Tibial artery (tissue), 4 donors: ENCODE data around the gene DLG1.

Experiments
- DNase-seq, 2 donors: peaks; one replicate each; pipeline ENCODE4 v3.0.0-alpha.2; 2019
- H3K27ac ChIP-seq, 2 donors: fragments of 200-600 bp; sonication (generic) in 1 of 2; 1 replicate in 1 of 2; 2 replicates in 1 of 2; pipeline ENCODE4 v1.5.1; 2018 to 2019; ENCODE audit warnings: mild to moderate bottlenecking in 1 of 2
- H3K27me3 ChIP-seq, 2 donors: fragments of 200-600 bp; sonication (generic) in 1 of 2; one replicate each; pipeline versions ENCODE4 v1.5.1 to v1.6.0; 2016 to 2019
- H3K36me3 ChIP-seq, 3 donors: fragments of 200-600 bp; sonication (generic) in 2 of 3; one replicate each; pipeline ENCODE4 v1.5.1; 2016 to 2019; ENCODE audit warnings: mild to moderate bottlenecking in 2 of 3
- H3K4me1 ChIP-seq, 4 donors: fragments of 200-600 bp; sonication (generic) in 2 of 4; 1 replicate in 3 of 4; 2 replicates in 1 of 4; pipeline ENCODE4 v1.5.1; 2016 to 2019
- H3K4me3 ChIP-seq, 2 donors: fragments of 200-600 bp; sonication (generic) in 1 of 2; 1 replicate in 1 of 2; 2 replicates in 1 of 2; pipeline ENCODE4 v1.5.1; 2018 to 2019; ENCODE audit warnings: mild to moderate bottlenecking in 2 of 2
- H3K9me3 ChIP-seq, 3 donors: fragments of 200-600 bp; sonication (generic) in 1 of 3; one replicate each; pipeline ENCODE4 v1.5.1; 2016 to 2019
- CTCF ChIP-seq, 2 experiments: fragments of 200-600 bp in 1 of 2; fragments of 450-650 bp in 1 of 2; IDR thresholded peaks; one replicate each; pipeline ENCODE4 v1.5.1; 2017 to 2019; ENCODE audit warnings: antibody characterized with exemption in 2 of 2, mild to moderate bottlenecking in 1 of 2, moderate library complexity in 1 of 2
- intact Hi-C: fragments of 100-400 bp; cut with DNase I; formaldehyde crosslinking; loops from one replicate; pipeline ENCODE4 v1.15.0; 2023; ENCODE audit warnings: low total_unique reads

The DLG1 gene

DNA sequence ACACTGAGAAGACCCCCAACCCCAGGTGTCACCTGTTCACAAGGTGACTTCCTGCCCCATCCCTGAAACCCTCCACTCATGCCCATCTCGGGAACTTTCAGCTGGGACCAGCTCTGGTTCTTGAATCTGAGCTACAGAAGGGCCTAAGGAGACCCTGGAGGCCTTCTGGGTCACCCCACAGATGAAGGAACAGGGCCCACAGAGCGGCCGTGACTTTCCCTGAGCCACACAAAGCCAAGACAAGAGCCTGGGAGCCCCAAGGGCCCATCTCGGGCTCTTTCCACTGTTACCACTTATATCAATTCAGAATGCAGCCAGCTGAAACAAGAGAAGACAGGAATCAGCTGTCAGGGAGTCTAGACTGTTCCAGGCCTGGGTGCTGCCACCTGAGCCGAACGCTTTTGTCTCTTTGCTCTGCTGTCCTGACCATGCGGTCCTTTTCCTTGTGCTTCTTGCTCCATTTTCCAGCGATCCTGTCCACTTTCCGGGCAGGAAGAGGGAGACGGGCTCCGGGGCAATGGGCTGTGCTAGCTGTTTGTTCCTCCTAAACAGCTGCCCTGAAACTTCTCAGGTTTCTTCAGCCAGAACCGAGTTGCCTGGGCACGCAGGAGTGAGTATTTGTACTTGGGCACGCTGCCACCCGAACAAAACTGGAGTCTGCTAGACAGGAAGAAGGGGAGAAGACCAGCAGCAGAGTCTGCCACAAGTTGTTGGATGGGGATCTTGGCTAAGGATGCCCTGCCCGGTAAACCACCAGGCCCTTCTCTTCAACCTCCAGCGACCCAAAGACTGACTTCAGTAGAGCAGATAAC, 301.8 kb downstream of the DLG1 start:
- H3K27me3 ChIP-seq, result no peaks in the 10 kb centered on the region
- peak in 1 of 2 donors; percentile 59 for DNase-seq
- intact Hi-C loops, result no loop called here
- peaks cover 0 to under 1% (median 0%) of the 10 kb centered on the region in 4 donors for H3K4me1 ChIP-seq
- H3K27ac ChIP-seq, result no peak overlapping the region
- H3K36me3 ChIP-seq, result no peaks in the 10 kb centered on the region
- H3K4me3 ChIP-seq, result no peak overlapping the region
- H3K9me3 ChIP-seq, result no peaks in the 10 kb centered on the region
- TF ChIP-seq CTCF (IDR thresholded peaks at IDR 0.05), result no peak

DNA sequence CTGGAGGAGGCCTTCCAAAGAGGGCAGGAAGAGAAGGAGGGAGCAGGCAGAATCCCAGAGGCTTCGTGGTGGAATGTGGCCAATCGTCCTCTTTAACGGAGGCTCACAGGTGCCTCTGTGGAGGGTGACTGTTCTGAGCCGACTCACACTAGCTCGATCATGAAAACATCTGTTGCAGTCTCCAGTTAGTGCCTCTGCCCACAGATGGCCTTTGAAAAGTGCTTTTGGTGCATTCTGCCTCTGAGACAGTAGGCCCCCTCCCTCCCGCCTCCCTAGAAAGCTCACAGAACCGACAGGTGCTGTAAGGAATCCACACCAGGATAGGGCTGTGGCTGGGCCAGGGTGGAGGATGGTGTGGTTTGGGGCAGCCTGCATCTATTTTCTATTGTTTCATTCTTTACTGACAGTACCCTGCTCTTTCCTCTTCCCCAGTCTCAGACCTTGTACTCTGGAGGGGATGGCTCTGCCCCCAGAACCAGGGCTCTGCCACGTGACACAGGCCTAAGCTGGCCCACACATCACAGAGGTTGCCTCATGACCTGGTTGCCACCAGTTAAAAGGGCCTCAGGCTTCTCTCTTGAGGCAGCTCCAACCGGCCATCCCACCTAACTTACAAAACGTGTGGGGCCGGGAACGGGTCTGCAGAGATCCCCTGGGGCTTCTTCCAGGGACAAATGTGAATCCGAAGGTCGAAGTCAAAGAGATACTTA, 302.6 kb downstream of the DLG1 start:
- intact Hi-C loops, result no loop called here
- no peak for TF ChIP-seq CTCF (IDR thresholded peaks at IDR 0.05)
- no peak overlapping the region for H3K27ac ChIP-seq

GRCh38 chr3:196995027-196995426, 303.4 kb downstream of the DLG1 start:
- intact Hi-C loops, result no loop called here
- Histone ChIP-seq H3K4me1 (no peaks in the 10 kb centered on the region), H3K9me3 (no peaks in the 10 kb centered on the region), H3K27me3 (peaks cover 0 to 3% of the 10 kb centered on the region in 2 donors), H3K36me3 (no peaks in the 10 kb centered on the region), H3K27ac (no peak overlapping the region), H3K4me3 (no peak overlapping the region)
- TF ChIP-seq CTCF (IDR thresholded peaks at IDR 0.05), result no peak
- peak in 1 of 2 donors; percentile 3 for DNase-seq

More for the DNA sequence above, 302.6 kb downstream of the DLG1 start:
- DNase-seq, result peak in 1 of 2 donors; percentile 49
- Histone ChIP-seq H3K36me3 (no peaks in the 10 kb centered on the region), H3K27me3 (no peaks in the 10 kb centered on the region), H3K9me3 (no peaks in the 10 kb centered on the region), H3K4me1 (no peaks in the 10 kb centered on the region), H3K4me3 (no peak overlapping the region)

DNA sequence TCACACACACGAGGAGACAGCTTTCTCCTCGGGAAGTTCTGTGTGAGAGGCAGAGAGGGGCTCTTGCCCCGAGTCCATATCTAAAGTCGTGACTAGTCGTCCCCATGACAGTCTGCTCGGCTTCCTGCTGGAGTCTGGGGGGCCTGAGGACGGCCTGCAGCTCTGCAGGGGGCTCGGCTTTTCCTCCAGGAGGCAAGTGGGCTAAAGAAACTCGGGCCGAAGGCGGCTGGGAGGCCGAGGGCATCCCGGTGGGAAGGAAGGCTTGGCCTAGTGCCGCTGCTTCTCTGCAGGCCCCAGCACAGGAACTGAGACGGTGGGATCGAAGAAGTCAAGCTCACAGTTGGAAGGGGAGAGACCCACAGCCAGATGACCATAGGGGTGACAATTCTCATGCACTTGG, 304.4 kb downstream of the DLG1 start:
- TF ChIP-seq CTCF (IDR thresholded peaks at IDR 0.05), result no peak
- H3K4me3 ChIP-seq, result no peak overlapping the region
- no peak overlapping the region for H3K27ac ChIP-seq
- intact Hi-C loops, result no loop called here
- peaks cover 0 to 12% of the 10 kb centered on the region in 2 donors for H3K27me3 ChIP-seq
- no peaks in the 10 kb centered on the region for H3K9me3 ChIP-seq
- no peaks in the 10 kb centered on the region for H3K36me3 ChIP-seq
- H3K4me1 ChIP-seq, result no peaks in the 10 kb centered on the region
- peak in 1 of 2 donors; percentile 53 for DNase-seq
